Fibroblast of peridontal ligament (primary cell): ENCODE measurements around the gene PRKG1.
"Not testable (repeated sequence)": the region's sequence is repeated elsewhere in the genome, so short reads cannot be mapped to it uniquely, and the experiment has no call there.

Experiments used
- DNase-seq: peaks from one replicate; pipeline ENCODE4 v3.0.0-alpha.2; 2010; ENCODE audit errors: extremely low read depth

PRKG1 gene

GRCh38 chr10:51270936-51271530 lies 196.7 kb downstream of the PRKG1 start:
- peak; percentile 70 for DNase-seq

- not testable (repeated sequence) for DNase-seq
Observed at GRCh38 chr10:51272099-51272498, 197.8 kb downstream of the PRKG1 start.

- peak; percentile 95 for DNase-seq
Observed at GRCh38 chr10:51272555-51272954, 198.3 kb downstream of the PRKG1 start.

GRCh38 chr10:51273574-51273973 lies 199.3 kb downstream of the PRKG1 start:
- no peak for DNase-seq

GRCh38 chr10:51276097-51276496 lies 201.8 kb downstream of the PRKG1 start:
- DNase-seq: not testable (repeated sequence)

- DNase-seq: not testable (repeated sequence)
Observed at GRCh38 chr10:51281387-51281786, 207.1 kb downstream of the PRKG1 start.

GRCh38 chr10:51285601-51286000 lies 211.3 kb downstream of the PRKG1 start:
- no peak for DNase-seq

GRCh38 chr10:51288511-51288910 lies 214.2 kb downstream of the PRKG1 start:
- no peak for DNase-seq

GRCh38 chr10:51289519-51289918 lies 215.2 kb downstream of the PRKG1 start:
- DNase-seq: no peak

- peak; percentile 87 for DNase-seq
Observed at GRCh38 chr10:51291961-51292360, 217.7 kb downstream of the PRKG1 start.

- DNase-seq: peak; percentile 48
Observed at GRCh38 chr10:51297438-51297837, 223.2 kb downstream of the PRKG1 start.

- DNase-seq: peak; percentile 34
Observed at GRCh38 chr10:51300617-51301304, 226.5 kb downstream of the PRKG1 start.

- DNase-seq: peak; percentile 45
Observed at GRCh38 chr10:51301644-51302043, 227.4 kb downstream of the PRKG1 start.

GRCh38 chr10:51302316-51302715 lies 228.0 kb downstream of the PRKG1 start:
- peak; percentile 23 for DNase-seq

- DNase-seq: no peak
Observed at GRCh38 chr10:51308116-51308515, 233.8 kb downstream of the PRKG1 start.

GRCh38 chr10:51311228-51311627 lies 236.9 kb downstream of the PRKG1 start:
- peak; percentile 47 for DNase-seq

- DNase-seq: no peak
Observed at GRCh38 chr10:51312817-51313216, 238.5 kb downstream of the PRKG1 start.

- no peak for DNase-seq
Observed at GRCh38 chr10:51313251-51313650, 239.0 kb downstream of the PRKG1 start.

GRCh38 chr10:51313773-51314478 lies 239.6 kb downstream of the PRKG1 start:
- DNase-seq: no peak

GRCh38 chr10:51314481-51314880 lies 240.2 kb downstream of the PRKG1 start:
- DNase-seq: peak; percentile 29

GRCh38 chr10:51318399-51319172 lies 244.3 kb downstream of the PRKG1 start:
- DNase-seq: no peak

GRCh38 chr10:51319173-51319435 lies 244.8 kb downstream of the PRKG1 start:
- DNase-seq: no peak
